ELF-1 (cell line): ENCODE results near the gene SPN.
"Not testable (repeated sequence)": the region's sequence is repeated elsewhere in the genome, so short reads cannot be mapped to it uniquely, and the experiment has no call there.

ENCODE experiments used
- DNase-seq: peaks from one replicate; pipeline ENCODE4 v3.0.0-alpha.2; 2016; ENCODE audit warnings: low read depth, low spot score

SPN gene

DNA sequence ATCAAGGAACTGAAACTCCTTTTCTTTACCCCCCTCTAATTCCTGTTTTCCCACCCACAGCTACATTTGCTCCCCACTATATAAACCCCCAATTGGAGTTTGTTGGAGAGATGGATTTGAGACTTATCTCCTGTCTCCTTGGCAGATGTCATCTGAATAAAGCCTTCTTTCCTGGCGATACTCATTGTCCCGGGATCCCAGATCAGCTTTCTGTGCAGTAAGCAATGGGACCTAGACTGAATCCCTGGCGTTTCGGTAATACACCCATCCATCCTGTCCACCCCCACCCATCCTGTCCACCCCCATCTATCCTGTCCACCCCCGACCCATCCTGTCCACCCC is 38.1 kb downstream of the SPN start:
- DNase-seq: no peak

DNA sequence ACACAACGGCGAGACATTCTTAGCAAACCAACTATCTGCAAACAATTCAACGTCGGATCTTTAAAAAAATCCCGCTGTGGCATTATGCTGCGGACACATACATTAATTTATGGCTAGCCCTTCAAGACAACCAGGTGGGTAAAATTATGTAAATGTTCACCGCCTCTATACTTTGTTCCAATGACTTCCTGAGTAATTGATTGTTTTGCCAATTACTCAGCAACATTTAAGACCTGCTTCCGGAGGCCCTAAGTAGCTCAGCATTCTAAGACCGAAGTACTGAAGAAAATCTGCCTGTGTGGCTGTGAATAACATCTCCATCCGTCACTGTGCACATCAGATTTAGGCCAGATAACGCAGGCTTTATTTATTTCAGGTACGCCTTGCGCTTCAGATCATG is 39.2 kb downstream of the SPN start:
- DNase-seq: no peak

DNA sequence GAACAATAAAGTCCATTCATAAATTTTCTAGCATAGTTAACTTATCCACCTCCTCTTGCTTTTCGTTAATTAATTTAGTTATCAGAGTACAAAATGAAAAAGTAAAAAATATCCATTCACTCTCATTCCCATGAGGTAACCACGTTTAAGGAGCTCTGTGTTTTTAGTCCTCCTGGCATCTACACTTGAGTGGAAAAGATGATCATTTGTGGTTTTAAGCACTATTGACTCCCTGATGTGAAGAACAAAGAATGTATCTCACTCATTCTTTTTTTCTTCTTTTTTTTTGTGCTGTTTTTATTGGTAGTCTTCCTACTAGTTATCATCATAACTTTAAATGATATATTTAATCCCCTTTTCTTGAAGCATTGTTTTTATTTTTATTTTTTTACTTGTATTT is 42.0 kb downstream of the SPN start:
- no peak for DNase-seq

DNA sequence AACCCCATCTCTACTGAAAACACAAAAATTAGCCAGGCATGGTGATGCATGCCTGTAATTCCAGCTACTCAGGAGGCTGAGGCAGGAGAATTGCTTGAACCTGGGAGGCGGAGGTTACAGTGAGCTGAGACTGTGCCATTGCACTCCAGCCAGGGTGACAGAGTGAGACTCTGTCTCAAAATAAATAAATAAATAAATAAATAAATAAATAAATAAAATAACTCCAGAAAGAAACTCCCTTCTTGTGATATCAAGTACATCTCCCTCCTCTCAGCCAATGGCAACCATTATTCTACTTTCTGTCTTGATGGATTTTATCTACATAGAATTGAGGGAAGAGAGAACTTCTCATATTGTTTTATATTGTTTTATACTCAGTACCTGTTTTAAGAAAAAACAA is 44.1 kb downstream of the SPN start:
- not testable (repeated sequence) for DNase-seq

DNA sequence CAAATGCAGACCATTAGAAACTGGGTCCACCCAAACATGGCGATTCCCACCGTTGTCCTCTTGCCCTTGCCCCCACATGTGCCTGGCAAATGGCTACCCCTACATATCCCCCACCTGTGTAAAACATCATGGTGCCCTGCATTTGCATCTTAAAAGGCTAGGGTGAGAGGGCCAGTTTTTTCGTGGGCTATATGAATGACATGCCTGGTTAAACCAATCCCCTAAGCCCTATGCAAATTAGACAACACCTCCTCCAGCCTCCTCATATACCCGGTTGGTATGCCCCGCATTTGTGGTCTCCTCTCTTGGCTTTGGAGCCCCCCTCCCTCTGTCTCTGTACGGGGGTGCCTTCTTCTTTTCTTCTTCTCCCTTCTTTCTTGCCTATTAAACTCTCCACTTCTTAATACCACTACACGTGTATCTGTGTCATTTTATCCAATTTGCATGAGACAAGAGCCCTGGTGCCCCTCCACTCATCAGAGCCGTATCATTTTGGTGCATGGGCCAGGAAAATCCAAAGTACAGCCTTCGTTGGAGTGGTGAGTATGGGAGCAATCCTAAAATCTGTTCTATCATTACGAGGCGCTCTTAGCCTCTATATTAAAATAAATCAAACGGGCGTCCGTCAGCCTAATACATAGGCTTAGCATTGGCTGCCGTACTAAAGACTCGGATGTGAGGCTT is 46.0 kb downstream of the SPN start:
- DNase-seq: peak; percentile 87

DNA sequence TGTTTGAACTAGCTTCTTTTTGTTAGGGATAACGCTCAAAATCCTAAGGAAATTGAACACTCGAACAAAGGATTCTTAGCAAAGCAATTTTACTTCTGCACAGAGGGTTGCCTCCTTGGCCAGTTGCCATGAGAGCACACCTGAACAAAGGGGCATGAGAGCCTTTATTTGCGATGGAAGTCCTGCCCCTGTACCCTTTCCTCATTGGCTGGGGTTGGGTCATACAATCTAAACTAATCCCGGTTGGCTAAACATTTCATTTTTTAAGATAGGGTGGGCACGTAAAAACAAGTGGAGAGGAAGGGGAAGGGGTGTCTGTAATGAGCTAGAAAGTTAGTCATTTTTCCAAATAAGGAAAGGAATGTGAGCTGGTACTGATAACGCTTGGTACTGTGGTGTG is 46.6 kb downstream of the SPN start:
- DNase-seq: peak; percentile 58

DNA sequence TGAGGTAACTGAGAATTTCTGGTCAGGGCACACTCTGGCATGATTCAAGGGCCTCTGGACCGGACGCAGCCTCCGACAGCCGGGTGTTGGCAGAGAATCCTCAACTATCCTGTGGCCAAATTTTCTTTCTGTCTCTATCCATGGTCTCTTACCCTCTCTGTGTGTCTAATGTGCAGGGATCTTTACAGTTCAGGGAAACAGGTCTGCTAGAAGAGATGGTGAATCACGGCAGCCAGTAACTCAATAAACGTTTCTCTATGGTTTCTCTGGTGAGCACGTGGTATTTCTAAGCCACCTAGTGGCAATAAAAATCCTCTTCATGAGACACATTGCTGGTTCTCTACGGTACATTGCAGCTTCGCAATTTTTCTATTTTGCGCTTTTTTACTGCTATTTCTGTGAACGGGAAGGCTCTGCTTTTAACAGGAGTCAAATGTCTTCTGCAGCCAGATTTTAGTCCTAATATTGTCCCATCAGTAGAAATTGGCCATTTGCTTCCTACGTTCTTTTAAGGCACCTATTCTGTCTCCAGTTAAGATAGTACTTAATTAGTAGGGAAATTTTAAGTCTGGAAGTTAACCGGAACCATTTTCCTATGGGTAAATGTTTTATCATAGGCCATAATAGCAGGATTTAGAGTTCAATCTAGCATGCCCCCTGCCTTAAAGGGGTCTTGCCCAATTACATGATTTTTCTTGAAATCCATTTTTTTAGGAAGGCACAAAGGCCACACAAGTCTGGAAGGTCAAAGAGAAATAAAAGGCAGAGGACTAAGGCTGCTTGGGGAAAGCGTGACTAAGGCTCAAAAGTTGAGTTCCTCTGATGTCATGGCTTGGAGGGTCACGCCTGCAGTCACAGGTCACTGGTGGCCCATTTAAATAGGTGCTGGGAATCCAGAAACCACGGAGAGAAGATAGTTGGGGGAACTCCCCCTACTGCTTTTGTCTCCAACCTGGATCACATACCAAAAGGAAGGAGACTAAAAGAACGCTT is 47.5 kb downstream of the SPN start:
- DNase-seq: peak; percentile 70

DNA sequence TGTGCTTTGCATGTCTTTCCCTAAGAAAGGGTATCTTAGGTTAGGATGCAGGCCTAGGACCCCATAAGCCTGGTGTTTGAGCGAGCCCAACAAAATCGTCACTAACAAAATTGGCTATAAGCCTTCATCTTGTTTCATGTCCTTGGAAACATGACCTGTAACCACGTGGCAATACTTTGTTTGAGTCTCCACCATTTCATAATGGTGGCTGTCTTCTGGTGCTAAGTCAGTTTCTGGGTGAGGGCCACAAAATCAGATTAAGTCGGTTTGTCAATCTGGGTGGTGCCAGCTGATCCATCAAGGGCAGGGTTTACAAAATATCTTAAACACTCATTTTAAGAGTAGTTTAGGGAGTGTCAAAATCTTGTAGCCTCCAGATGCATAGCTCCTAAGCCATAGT is 49.8 kb downstream of the SPN start:
- peak; percentile 41 for DNase-seq

DNA sequence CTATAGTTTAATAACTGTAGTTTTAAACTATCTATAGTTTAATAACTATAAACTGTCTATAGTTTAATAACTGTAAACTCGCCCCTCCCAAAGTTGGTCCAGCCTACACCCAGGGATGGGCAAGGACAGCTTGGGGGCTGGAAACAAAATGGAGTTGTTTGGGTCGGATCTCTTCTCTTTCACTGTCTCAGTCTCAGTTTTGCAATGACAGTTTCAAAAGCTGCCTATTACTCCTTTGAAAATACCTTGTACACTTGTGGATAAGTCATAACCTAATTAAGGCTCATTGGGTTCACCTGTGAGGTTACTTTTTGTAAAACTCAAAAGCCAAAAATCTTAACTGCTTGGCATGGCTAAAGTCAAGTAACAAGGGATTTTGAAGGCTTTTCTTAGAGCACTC is 51.3 kb downstream of the SPN start:
- no peak for DNase-seq

DNA sequence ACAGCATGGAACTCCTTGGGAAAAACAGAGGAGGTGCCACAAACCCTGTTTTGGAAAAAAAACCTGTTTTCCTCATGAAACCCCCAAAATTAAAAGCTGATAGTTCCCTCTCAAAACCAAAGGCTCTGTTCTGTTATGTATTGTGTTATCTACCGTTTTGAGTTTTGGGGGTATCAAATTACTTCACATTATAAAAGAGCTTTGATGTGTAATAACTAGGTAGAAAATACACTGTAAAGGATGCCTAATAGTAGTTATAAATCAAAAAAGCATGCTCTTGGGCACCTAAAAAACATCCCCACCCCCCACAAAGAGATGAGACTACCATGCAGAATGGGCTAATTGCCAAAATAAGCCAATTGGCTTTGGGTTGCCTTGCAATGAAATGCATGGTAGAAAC is 51.9 kb downstream of the SPN start:
- DNase-seq: no peak

DNA sequence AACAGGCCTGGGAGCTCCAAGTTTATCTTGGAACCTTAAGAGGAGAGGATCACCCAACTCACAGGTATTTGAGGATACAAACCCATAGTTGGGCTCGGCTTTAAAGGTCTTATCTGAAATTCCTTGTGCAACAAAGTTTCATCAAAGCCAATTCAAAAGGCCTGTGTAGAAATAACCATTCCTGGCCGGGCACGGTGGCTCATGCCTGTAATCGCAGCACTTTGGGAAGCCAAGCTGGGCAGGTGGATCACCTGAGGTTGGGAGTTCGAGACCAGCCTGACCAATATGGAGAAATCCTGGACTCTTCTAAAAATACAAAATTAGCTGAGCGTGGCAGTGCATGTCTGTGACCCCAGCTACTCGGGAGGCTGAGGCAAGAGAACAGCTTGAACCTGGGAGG is 54.1 kb downstream of the SPN start:
- no peak for DNase-seq

DNA sequence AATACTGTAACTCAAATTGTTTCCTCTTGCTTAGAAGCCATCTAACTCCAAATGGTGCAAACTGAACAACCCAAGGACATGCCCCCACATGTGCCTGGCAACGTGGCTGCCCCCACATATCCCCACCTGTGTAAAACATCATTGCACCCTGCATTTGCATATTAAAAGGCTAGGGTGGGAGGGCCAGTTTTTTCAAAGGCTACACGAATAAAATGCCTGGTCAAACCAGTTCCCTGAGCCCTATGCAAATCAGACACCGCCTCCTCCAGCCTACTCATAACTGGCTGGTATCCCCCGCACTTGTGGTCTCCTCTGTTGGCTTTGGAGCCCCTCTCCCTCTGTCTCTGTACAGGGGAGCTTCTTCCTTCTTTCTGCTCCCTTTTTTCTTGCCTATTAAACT is 56.0 kb downstream of the SPN start:
- DNase-seq: no peak
